Type B pancreatic cell (in vitro differentiated cells): ENCODE results near the gene FILIP1. TPM values are rescaled to one million over a fixed set of nuclear protein-coding genes. Genes with fewer than 3 reads are reported as not detected.

Experiments used
- DNase-seq: peaks from one replicate; pipeline ENCODE4 v3.0.0; 2021; ENCODE audit warnings: mixed read lengths; ENCODE audit not compliant: unreplicated experiment; ENCODE audit errors: extremely low spot score
- H3K27ac Mint-ChIP-seq: 2 replicates; pipeline ENCODE4 v1.8.0; 2021; ENCODE audit warnings: mild to moderate bottlenecking, mixed read lengths
- H3K27me3 Mint-ChIP-seq: 2 replicates; pipeline ENCODE4 v1.8.0; 2021; ENCODE audit warnings: mixed read lengths
- H3K36me3 Mint-ChIP-seq: 2 replicates; pipeline ENCODE4 v1.8.0; 2021; ENCODE audit warnings: mixed read lengths
- H3K4me1 Mint-ChIP-seq: one replicate; pipeline ENCODE4 v1.8.0; 2021; ENCODE audit warnings: mixed read lengths; ENCODE audit not compliant: unreplicated experiment
- H3K4me3 Mint-ChIP-seq: 2 replicates; pipeline ENCODE4 v1.8.0; 2021; ENCODE audit warnings: mild to moderate bottlenecking, mixed read lengths
- H3K9me3 Mint-ChIP-seq: 2 replicates; pipeline ENCODE4 v1.8.0; 2021; ENCODE audit warnings: mixed read lengths
- total RNA-seq: library from RNA; stranded (reverse); gene quantifications from 2 replicates; pipeline ENCODE4 v1.2.1, GENCODE V29; 2021; ENCODE audit warnings: low replicate concordance
- TF ChIP-seq, protein P1 (sequence below): fragments of 200-600 bp; sonication (generic); conservative IDR thresholded peaks from 2 replicates; pipeline ENCODE4 v1.5.0; 2021; ENCODE audit warnings: antibody characterized with exemption, mild to moderate bottlenecking

Gene FILIP1
- total RNA-seq, 1 donor from 2014 or later = 5.0 TPM

DNA sequence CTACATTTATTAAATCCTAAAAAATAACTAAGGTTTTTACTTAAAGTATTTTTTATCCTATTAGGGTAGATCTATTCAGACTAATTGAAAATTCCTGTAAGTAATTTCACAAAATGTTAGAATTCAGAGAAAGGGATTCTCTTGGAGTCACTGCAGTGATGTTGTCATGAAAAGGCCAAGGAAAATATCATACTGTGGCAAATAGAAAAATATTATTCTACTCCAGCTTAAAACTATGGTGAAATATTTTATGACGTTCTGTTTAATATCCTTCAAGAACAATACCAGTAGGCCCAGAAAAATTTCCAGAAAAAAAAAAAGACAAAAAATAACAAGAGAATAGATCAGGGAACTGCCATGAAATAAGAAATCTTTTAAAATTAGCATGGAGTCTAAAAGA, 73.6 kb downstream of the FILIP1 start:
- peaks cover 10% of the 10 kb centered on the region for H3K4me1 Mint-ChIP-seq

DNA sequence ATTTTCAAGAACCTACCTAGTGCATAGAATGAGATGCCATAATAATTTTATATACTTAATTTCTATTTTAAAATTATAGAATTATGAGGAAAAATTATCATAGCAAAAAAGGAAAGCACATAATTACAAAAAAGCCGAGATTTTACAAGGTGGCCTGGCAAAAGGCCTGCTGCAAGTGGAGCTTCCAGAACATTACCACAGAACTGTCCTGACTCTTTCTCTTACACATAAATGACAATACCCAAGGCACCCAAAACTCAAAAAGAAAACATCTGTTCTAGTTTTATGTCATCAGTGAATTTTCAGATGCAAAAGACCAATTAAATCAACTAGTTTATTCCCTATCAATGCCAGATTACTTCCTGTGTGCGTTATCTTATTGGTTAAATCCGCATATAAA, 74.2 kb downstream of the FILIP1 start:
- no peak for DNase-seq
- Mint-ChIP-seq H3K4me1 (peaks cover 15% of the 10 kb centered on the region), H3K9me3 (no peaks in the 10 kb centered on the region), H3K36me3 (no peaks in the 10 kb centered on the region), H3K27ac (no peak overlapping the region), H3K27me3 (no peaks in the 10 kb centered on the region), H3K4me3 (no peak overlapping the region)
- TF ChIP-seq, protein P1, sequence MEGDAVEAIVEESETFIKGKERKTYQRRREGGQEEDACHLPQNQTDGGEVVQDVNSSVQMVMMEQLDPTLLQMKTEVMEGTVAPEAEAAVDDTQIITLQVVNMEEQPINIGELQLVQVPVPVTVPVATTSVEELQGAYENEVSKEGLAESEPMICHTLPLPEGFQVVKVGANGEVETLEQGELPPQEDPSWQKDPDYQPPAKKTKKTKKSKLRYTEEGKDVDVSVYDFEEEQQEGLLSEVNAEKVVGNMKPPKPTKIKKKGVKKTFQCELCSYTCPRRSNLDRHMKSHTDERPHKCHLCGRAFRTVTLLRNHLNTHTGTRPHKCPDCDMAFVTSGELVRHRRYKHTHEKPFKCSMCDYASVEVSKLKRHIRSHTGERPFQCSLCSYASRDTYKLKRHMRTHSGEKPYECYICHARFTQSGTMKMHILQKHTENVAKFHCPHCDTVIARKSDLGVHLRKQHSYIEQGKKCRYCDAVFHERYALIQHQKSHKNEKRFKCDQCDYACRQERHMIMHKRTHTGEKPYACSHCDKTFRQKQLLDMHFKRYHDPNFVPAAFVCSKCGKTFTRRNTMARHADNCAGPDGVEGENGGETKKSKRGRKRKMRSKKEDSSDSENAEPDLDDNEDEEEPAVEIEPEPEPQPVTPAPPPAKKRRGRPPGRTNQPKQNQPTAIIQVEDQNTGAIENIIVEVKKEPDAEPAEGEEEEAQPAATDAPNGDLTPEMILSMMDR = no peak

More for the DNA sequence above, 73.6 kb downstream of the FILIP1 start:
- no peak overlapping the region for H3K4me3 Mint-ChIP-seq
- TF ChIP-seq, protein P1 = no peak
- no peak overlapping the region for H3K27ac Mint-ChIP-seq
- no peak for DNase-seq
- no peaks in the 10 kb centered on the region for H3K27me3 Mint-ChIP-seq
- no peaks in the 10 kb centered on the region for H3K9me3 Mint-ChIP-seq
- no peaks in the 10 kb centered on the region for H3K36me3 Mint-ChIP-seq

DNA sequence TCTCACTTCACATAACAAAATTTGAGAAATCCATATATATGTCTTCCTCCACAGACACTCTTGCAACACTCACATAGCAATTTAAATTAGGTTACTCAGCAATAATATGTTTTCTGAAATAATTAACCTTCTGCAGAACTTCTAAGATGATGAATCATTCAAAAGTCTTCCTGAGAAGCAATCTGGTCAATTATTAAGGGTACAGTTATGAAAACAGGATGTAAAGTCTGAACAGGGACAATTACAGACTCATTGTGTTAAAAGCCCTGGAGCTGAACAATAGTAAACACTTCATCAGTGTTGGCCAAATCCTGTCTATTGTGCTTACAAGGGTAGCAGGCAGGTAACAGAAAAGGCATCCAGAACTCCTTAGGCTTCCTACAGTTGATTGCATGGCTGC, 75.4 kb downstream of the FILIP1 start:
- TF ChIP-seq, protein P1 = no peak
- Mint-ChIP-seq H3K36me3 (no peaks in the 10 kb centered on the region), H3K9me3 (no peaks in the 10 kb centered on the region), H3K27me3 (no peaks in the 10 kb centered on the region), H3K27ac (no peak overlapping the region), H3K4me1 (peaks cover 24% of the 10 kb centered on the region), H3K4me3 (peak overlapping the region; percentile 24)
- no peak for DNase-seq

DNA sequence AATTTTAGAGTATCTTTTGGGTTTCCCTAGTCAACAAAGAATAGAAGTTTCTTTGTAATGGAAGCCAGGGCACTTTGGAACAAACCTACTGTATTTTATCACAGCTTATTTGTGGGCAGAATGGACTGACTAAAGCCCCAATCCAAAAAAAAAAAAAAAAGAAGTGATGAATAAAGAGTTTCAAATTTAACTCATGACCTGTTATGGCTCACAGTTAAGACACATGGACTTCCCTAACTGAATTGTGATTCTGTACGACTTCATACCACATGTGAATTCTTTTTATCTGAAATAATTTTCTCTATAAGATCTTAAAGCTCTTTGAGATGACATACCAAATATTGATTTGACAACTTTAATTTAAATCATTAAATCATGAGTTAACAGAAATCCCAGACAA, 77.2 kb downstream of the FILIP1 start:
- no peaks in the 10 kb centered on the region for H3K36me3 Mint-ChIP-seq
- no peak overlapping the region for H3K4me3 Mint-ChIP-seq
- no peaks in the 10 kb centered on the region for H3K9me3 Mint-ChIP-seq
- H3K27me3 Mint-ChIP-seq = no peaks in the 10 kb centered on the region
- no peak for DNase-seq
- TF ChIP-seq, protein P1 = no peak
- H3K27ac Mint-ChIP-seq = no peak overlapping the region
- H3K4me1 Mint-ChIP-seq = peaks cover 28% of the 10 kb centered on the region

DNA sequence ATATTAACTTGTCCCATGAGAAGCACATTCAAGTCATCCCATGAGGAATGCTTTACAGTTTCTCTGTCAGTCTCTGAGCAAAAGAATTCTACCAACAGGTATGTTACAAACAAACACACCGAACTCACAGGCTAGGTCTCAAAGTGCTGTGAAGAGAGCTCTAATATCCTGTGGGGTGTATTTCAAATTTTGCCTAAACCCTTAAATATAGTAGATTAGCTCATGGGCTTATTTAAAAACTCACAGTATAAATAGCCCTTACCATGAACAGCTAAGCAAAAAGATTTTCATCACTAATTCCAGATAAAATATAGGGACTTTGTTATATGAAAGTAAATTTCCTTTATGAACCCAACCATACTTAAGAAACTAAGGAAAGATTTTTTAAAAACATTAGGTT, 77.8 kb downstream of the FILIP1 start:
- Mint-ChIP-seq H3K36me3 (no peaks in the 10 kb centered on the region), H3K27ac (no peak overlapping the region), H3K4me1 (peaks cover 28% of the 10 kb centered on the region), H3K4me3 (no peak overlapping the region), H3K9me3 (no peaks in the 10 kb centered on the region), H3K27me3 (no peaks in the 10 kb centered on the region)
- DNase-seq = no peak
- TF ChIP-seq, protein P1 = no peak

DNA sequence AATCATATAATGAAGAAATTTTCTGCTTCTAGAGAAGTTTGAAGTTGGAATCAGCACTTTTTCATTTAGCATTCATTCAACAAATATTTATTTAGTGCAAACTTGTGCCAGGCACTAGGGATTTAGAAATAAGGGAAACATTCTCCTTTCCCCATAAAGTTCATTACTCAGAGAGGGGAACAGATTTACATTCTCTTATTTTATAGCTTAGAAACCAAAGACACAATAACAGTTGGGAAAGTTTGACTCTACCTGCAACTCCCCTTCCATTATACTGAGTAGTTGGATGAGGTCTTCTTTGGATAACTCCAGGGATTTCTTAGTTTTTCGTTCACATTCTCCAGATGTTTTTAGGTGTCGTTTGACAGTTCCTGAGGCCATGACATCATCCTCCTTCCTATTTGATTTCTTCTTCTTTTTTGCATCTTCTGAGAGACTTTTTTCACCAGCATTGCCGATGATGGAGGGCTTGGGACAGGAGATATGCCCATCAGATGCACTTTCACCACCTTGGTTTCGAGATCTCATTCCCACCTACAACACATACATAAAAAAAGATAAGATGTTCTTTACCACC, 79.1 kb downstream of the FILIP1 start:
- Mint-ChIP-seq H3K27me3 (no peaks in the 10 kb centered on the region), H3K36me3 (peaks cover 5% of the 10 kb centered on the region), H3K4me1 (peaks cover 28% of the 10 kb centered on the region), H3K27ac (no peak overlapping the region), H3K9me3 (peaks cover 5% of the 10 kb centered on the region), H3K4me3 (no peak overlapping the region)
- TF ChIP-seq, protein P1 = no peak
- DNase-seq = no peak
